Loucy (cell line): ENCODE data around the gene ZNF268.

Experiments
- H2AFZ ChIP-seq: fragments of 200-600 bp; sonication (generic); 2 replicates; pipeline ENCODE4 v1.6.0; 2016; ENCODE audit warnings: antibody characterized with exemption, mild to moderate bottlenecking, low read length, moderate library complexity
- H3F3A ChIP-seq: fragments of 200-600 bp; 2 replicates; pipeline ENCODE4 v1.6.0; 2016; ENCODE audit warnings: antibody characterized with exemption, low read depth, mild to moderate bottlenecking
- H3K27me3 ChIP-seq: fragments of 200-600 bp; sonication (generic); 2 replicates; pipeline ENCODE4 v1.6.1; 2014; ENCODE audit warnings: low read length, mild to moderate bottlenecking; ENCODE audit not compliant: insufficient read depth, poor library complexity, severe bottlenecking
- H3K36me3 ChIP-seq: fragments of 200-600 bp; sonication (generic); 2 replicates; pipeline ENCODE4 v1.6.1; 2016; ENCODE audit warnings: low read length; ENCODE audit not compliant: insufficient read depth
- H3K4me1 ChIP-seq: fragments of 200-600 bp; sonication (generic); 2 replicates; pipeline ENCODE4 v1.5.1; 2014; ENCODE audit warnings: low read length, mild to moderate bottlenecking; ENCODE audit not compliant: insufficient read depth, poor library complexity, severe bottlenecking
- H3K4me2 ChIP-seq: fragments of 200-600 bp; sonication (generic); 2 replicates; pipeline ENCODE4 v1.6.0; 2014; ENCODE audit warnings: antibody characterized with exemption, low read length, low read depth, mild to moderate bottlenecking; ENCODE audit not compliant: poor library complexity, severe bottlenecking
- H3K4me3 ChIP-seq: fragments of 200-600 bp; sonication (generic); 2 replicates; pipeline ENCODE4 v1.5.1; 2014; ENCODE audit warnings: low read length, mild to moderate bottlenecking, mixed read lengths; ENCODE audit not compliant: poor library complexity, severe bottlenecking
- H3K79me2 ChIP-seq: fragments of 200-600 bp; sonication (generic); 2 replicates; pipeline ENCODE4 v1.6.1; 2014; ENCODE audit warnings: low read length; ENCODE audit not compliant: insufficient read depth
- H3K9ac ChIP-seq: fragments of 200-600 bp; sonication (generic); 2 replicates; pipeline ENCODE4 v1.6.0; 2014; ENCODE audit warnings: mild to moderate bottlenecking, low read depth, low read length, moderate library complexity; ENCODE audit not compliant: poor library complexity, severe bottlenecking
- H3K9me2 ChIP-seq: fragments of 200-600 bp; sonication (generic); replicated peaks from 2 replicates; pipeline ENCODE4 v1.6.1; 2016; ENCODE audit warnings: low read depth, low read length, mixed read lengths
- H3K9me3 ChIP-seq: fragments of 200-600 bp; sonication (generic); 2 replicates; pipeline ENCODE4 v1.6.1; 2014; ENCODE audit warnings: mild to moderate bottlenecking, antibody characterized with exemption, low read length, low read depth; ENCODE audit not compliant: insufficient read depth
- H4K20me1 ChIP-seq: fragments of 200-600 bp; sonication (generic); 2 replicates; pipeline ENCODE4 v1.6.0; 2014; ENCODE audit warnings: antibody characterized with exemption, low read length, mild to moderate bottlenecking; ENCODE audit not compliant: insufficient read depth, poor library complexity, severe bottlenecking
- CTCF ChIP-seq: fragments of 200-600 bp; sonication (generic); conservative IDR thresholded peaks from 2 replicates; pipeline ENCODE4 v1.5.1; 2014; ENCODE audit warnings: mild to moderate bottlenecking, antibody characterized with exemption, low read length
- EZH2phosphoT487 ChIP-seq: fragments of 200-600 bp; IDR thresholded peaks from 2 replicates; pipeline ENCODE4 v1.6.1; 2018; ENCODE audit warnings: antibody characterized with exemption, mild to moderate bottlenecking, moderate library complexity, borderline replicate concordance

Gene ZNF268

DNA sequence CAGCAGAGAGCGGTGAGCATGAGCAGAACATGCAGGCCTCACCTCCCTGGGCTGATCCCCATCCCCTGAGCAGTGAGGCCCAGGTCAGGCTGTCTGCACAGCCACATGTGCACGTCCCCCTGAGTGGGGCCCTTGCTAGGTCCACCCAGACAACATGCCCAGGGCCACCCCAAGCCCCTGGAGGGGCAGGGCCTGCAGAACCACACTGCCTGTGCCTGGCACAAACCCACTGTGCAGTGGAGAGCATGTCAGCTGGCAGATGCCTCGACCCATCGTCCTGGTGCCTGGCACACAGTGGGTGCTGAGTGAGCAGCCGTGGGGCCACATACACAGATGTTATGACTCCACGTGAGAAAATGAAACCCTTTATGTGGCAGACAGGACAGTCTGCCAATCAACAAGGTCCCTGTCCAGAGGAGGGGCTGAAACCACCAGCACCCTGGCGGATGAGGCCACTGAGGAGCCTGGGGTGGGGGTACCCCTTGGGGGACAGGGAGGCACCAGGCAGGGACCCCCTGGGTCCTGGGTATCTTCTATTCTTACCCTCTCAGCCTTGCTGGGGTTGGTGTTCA, 46.1 kb downstream of the ZNF268 start:
- no peaks in the 10 kb centered on the region for H3K9me2 ChIP-seq
- TF ChIP-seq CTCF (no peak), EZH2phosphoT487 (no peak)
- no peak overlapping the region for H3K4me2 ChIP-seq
- H3K36me3 ChIP-seq: no peaks in the 10 kb centered on the region
- H3K4me3 ChIP-seq: no peak overlapping the region
- no peaks in the 10 kb centered on the region for H3F3A ChIP-seq
- no peaks in the 10 kb centered on the region for H3K4me1 ChIP-seq
- H4K20me1 ChIP-seq: no peaks in the 10 kb centered on the region
- H3K79me2 ChIP-seq: no peaks in the 10 kb centered on the region
- H3K9me3 ChIP-seq: peaks cover 56% of the 10 kb centered on the region; the same call in 1 of the 2 replicates
- no peak overlapping the region for H3K9ac ChIP-seq
- no peak overlapping the region for H2AFZ ChIP-seq
- H3K27me3 ChIP-seq: no peaks in the 10 kb centered on the region

GRCh38 chr12:133231001-133231400, 49.7 kb downstream of the ZNF268 start:
- H3F3A ChIP-seq: no peaks in the 10 kb centered on the region
- H3K4me2 ChIP-seq: no peak overlapping the region
- no peak for TF ChIP-seq EZH2phosphoT487
- TF ChIP-seq CTCF: no peak
- no peak overlapping the region for H3K4me3 ChIP-seq
- H3K36me3 ChIP-seq: no peaks in the 10 kb centered on the region
- H3K79me2 ChIP-seq: no peaks in the 10 kb centered on the region
- no peaks in the 10 kb centered on the region for H3K27me3 ChIP-seq
- no peaks in the 10 kb centered on the region for H4K20me1 ChIP-seq
- no peak overlapping the region for H2AFZ ChIP-seq
- no peaks in the 10 kb centered on the region for H3K4me1 ChIP-seq
- no peak overlapping the region for H3K9ac ChIP-seq
- H3K9me2 ChIP-seq: no peaks in the 10 kb centered on the region
- peaks cover 76% of the 10 kb centered on the region; the same call in 1 of the 2 replicates for H3K9me3 ChIP-seq

DNA sequence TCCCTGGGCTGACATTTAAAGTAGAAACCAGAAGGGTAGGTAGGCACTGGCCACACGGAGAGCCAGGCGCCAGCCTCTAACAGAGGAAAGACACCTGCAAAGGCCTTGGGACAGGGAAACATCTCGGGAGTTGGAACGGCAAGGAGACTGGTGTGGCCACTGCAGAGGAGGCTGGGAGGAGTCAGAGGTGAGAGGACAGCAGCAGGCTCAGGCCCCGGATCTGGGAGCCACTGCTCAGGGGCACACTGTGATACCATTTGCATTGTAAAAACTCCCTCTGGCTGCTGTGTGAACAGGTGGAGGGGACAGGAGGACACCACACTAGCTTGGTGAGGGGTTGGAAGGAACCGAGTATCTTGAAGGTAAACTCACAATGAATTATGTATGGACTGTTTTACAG, 51.7 kb downstream of the ZNF268 start:
- TF ChIP-seq CTCF: no peak
- no peak for TF ChIP-seq EZH2phosphoT487

More for the DNA sequence above, 51.7 kb downstream of the ZNF268 start:
- H3K27me3 ChIP-seq: no peaks in the 10 kb centered on the region
- no peaks in the 10 kb centered on the region for H4K20me1 ChIP-seq
- no peaks in the 10 kb centered on the region for H3K36me3 ChIP-seq
- H2AFZ ChIP-seq: no peak overlapping the region
- H3K9ac ChIP-seq: no peak overlapping the region
- no peaks in the 10 kb centered on the region for H3K4me1 ChIP-seq
- H3K4me3 ChIP-seq: no peak overlapping the region
- peaks cover 66% of the 10 kb centered on the region for H3K9me3 ChIP-seq
- H3K79me2 ChIP-seq: no peaks in the 10 kb centered on the region
- H3K4me2 ChIP-seq: no peak overlapping the region
- H3K9me2 ChIP-seq: no peaks in the 10 kb centered on the region
- no peaks in the 10 kb centered on the region for H3F3A ChIP-seq
